ENCODE results near the gene TMEM38A. TPM values are rescaled to one million over a fixed set of nuclear protein-coding genes. Genes with fewer than 3 reads are reported as not detected.
A peak's percentile ranks its signal among the peaks of the same experiment; 100 is the strongest.

Gene TMEM38A
- total and polyA plus RNA-seq, 9 of the 15 experiments (the other 6 are each of a cell fraction or from before 2014, with no cell fraction given) = 0.35 to 2.1 (median 1.2) TPM

- TF ChIP-seq CEBPG (CRISPR knock-in tag; IDR thresholded peaks at IDR 0.05) (no peak), CEBPG (tag; conservative IDR thresholded peaks at IDR 0.05 in 1 of 2, IDR thresholded peaks at IDR 0.05 in 1 of 2) (no peak), ASH1L (IDR thresholded peaks at IDR 0.05; ENCODE audit: borderline replicate concordance, low read depth, partially characterized antibody) (peak; percentile 91)
Observed at GRCh38 chr19:16659832-16660708, 869 bp upstream of the TMEM38A start, which contains the start of gene SMIM7 (continued).

GRCh38 chr19:16661480-16662034 is 618 bp downstream of the TMEM38A start:
- DNase-seq (ENCODE audit: extremely low read depth in 1 of 4, low spot score in 3 of 4) = peak in 3 of 4 experiments; percentile 26 to 31 (median 29)
- ChIA-PET CTCF (ENCODE audit: low intra/inter-chr PET ratio) (no interaction called here), POLR2A (interaction anchor here (0.6 to 1.1 kb wide), 2 partner anchors 11 to 190 kb away, joined by 3 to 6 read pairs; no protein-coding TSS in a partner anchor)
- no TSS peak for BruUV-seq (replicated peaks)
- Histone ChIP-seq H3K4me3 (peak overlapping the region; percentile 87), H3K79me2 (ENCODE audit: control insufficient read depth, insufficient read depth, low read length) (peaks cover 30% of the 10 kb centered on the region), H3K36me3 (ENCODE audit: control insufficient read depth, insufficient read depth, low read length) (peaks cover 29% of the 10 kb centered on the region; the same call in 2 of the 3 replicates), H4K20me1 (replicated peaks; ENCODE audit: control insufficient read depth, insufficient read depth, low read length) (peaks cover 10% of the 10 kb centered on the region), H2AFZ (ENCODE audit: low read depth, low read length) (peak overlapping the region; percentile 87), H3K27ac (ENCODE audit: extremely low read depth, low read depth, low read length) (0 out of 3 replicates have a peak overlapping the region, but pooled peaks have one; percentile 27), H3K9ac (ENCODE audit: insufficient read depth in 1 of 2, low read depth in 2 of 2, low read length in 2 of 2) (peak overlapping the region; percentile 26 to 78; a peak in 3 of 4 replicates), H3K9me1 (ENCODE audit: control insufficient read depth, insufficient read depth, low read length) (peaks cover 6% of the 10 kb centered on the region), H3K4me2 (ENCODE audit: insufficient read depth, low read length) (peak overlapping the region; percentile 96), H3K27me3 (ENCODE audit: control insufficient read depth in 2 of 2, insufficient read depth in 2 of 2, low read length in 2 of 2) (no peaks in the 10 kb centered on the region), H3K9me3 (replicated peaks; ENCODE audit: control insufficient read depth, insufficient read depth, low read depth, low read length) (no peaks in the 10 kb centered on the region), H3K4me1 (replicated peaks in 1 of 2; ENCODE audit: control insufficient read depth in 2 of 2, insufficient read depth in 2 of 2, low read length in 2 of 2) (peaks cover 19 to 41% of the 10 kb centered on the region in 2 experiments)
- intact Hi-C loops (cut with micrococcal nuclease) = no loop called here
- in situ Hi-C loops (cut with MboI) = no loop called here
- FAIRE-seq = no peak
- no peak for ATAC-seq
- 5% methylated on average over 10 of the region's 31 CpGs for WGBS (ENCODE audit: insufficient coverage, low coverage, missing lambda C conversion rate)
- TF ChIP-seq ZBTB2 (IDR thresholded peaks at IDR 0.05) (peak; percentile 23; the same call in 1 of the 2 replicates), RBBP5 (IDR thresholded peaks at IDR 0.05; ENCODE audit: borderline replicate concordance, insufficient read depth, low read length, poor library complexity, severe bottlenecking) (peak; percentile 10), ZNF79 (CRISPR knock-in tag; IDR thresholded peaks at IDR 0.05; ENCODE audit: low read depth) (no peak), PCBP1 (IDR thresholded peaks at IDR 0.05; ENCODE audit: low read depth, low read length, poor library complexity, severe bottlenecking) (peak; percentile 49), LCOR (CRISPR knock-in tag; IDR thresholded peaks at IDR 0.05) (no peak), E2F6 (IDR thresholded peaks at IDR 0.05; ENCODE audit: borderline replicate concordance in 1 of 2, extremely low read depth in 1 of 2, insufficient read depth in 1 of 2, insufficient read length in 1 of 2, low read depth in 1 of 2, low read length in 1 of 2, poor library complexity in 1 of 2, severe bottlenecking in 1 of 2) (peak in 1 of 2 experiments; percentile 37), ESRRA (IDR thresholded peaks at IDR 0.05; ENCODE audit: borderline replicate concordance, low read depth) (peak; percentile 83), CREM (IDR thresholded peaks at IDR 0.05; ENCODE audit: low read depth) (0 out of 2 replicates have a peak, but pooled peaks have one; percentile 44), ZBTB7A (IDR thresholded peaks at IDR 0.05; ENCODE audit: borderline replicate concordance, control insufficient read depth, low read depth, low read length) (peak; percentile 49; the same call in 1 of the 2 replicates)
